ENCODE measurements around the gene ASTL.
"Not testable (repeated sequence)": the region's sequence is repeated elsewhere in the genome, so short reads cannot be mapped to it uniquely, and the experiment has no call there.

The ASTL gene

DNA sequence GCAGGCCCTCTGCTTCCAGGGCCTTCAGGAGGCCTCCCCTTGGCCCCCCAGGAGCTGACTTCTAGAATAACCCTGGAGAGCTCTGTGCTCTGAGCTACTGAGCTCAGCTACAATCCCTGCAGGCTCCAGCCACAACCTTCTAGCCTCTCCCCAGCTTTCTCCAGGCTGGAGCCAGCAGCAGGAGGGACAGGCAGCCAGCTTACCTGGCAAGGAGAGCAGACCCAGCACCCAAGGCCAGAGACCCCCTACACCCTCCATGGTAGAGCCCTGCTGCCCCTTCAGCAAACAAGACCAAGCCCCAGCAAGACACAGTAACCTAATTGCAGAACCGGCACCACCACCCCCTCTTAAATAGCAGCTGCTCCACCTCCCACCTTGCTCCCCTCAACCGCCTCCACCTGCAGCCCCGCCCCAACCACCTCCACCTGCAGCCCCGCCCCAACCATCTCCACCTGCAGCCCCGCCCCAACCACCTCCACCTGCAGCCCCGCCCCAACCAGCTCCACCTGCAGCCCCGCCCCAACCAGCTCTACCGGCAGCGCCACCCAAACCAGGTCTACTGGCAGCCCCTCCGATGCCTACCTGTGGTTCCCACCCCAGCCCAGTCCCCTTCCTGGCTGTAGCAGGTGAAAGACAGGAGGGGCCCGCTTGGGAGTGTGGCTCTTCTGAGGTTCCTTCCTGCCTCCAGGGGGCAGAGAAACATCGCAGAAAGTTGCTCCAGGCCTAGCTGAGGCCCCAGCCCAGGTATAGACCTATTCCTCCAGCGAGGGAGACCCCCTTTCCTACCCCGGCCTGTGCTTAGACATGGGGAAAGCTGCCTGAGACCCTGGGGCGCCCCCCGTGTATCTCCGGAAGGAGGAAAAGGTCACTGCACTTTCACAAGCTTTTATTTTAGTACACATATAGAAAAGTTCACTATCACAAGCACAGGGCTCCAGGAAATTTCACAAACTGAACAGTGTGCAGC, at the start of gene ASTL:
ASTL (minus strand) TSS at position 324 of the 967 bp plus-strand sequence; CDS start at position 258, 66 bp downstream.
- in situ Hi-C loops (cut with MboI; ENCODE audit: low sequenced_read_pairs), result no loop called here

- in situ Hi-C loops (cut with MboI; ENCODE audit: low sequenced_read_pairs), result no loop called here
These were observed 48.3 kb upstream of the ASTL start for GRCh38 chr2:96186562-96186961.

DNA sequence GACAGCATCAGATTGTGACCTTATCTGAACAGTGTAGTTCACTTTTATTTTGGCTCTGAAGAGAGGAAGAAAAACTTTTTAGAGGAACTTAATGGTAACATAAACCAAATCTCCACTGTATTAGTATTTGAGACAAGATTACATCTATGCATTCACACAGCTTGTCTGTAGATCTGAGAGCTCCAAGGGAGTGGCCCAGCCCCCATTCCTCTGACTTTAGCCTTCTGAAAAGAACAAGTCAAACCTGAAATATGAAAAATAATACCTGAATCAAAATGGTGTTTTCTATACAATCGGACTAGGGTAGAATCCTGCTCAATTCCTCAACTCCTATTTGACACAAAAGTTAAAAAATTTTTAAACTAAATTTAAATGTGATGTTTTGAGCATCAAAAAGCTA, 47.2 kb upstream of the ASTL start:
- in situ Hi-C loops (cut with MboI; ENCODE audit: low sequenced_read_pairs), result no loop called here

DNA sequence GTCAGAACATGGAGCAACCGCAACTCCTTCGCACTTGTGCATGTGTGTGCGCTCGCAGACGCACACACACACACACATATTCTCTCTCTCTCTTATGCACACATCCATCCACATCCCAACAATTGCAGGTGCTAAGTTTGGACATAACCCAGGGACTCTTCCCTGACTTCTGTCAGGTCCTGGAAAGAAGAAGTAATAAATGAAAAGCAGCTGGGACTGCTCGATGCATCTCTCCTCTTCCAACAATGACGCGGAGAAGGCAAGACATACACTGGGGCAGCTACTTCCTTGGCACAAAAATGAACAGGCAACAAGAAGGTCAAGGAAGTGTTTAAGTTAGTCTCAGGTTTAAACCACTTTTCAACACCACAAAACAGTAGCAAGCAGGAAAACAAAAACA, 46.7 kb upstream of the ASTL start:
- in situ Hi-C loops (cut with MboI; ENCODE audit: low sequenced_read_pairs), result no loop called here

- in situ Hi-C loops (cut with MboI; ENCODE audit: low sequenced_read_pairs), result no loop called here
These were observed 45.9 kb upstream of the ASTL start for GRCh38 chr2:96184188-96184587.

DNA sequence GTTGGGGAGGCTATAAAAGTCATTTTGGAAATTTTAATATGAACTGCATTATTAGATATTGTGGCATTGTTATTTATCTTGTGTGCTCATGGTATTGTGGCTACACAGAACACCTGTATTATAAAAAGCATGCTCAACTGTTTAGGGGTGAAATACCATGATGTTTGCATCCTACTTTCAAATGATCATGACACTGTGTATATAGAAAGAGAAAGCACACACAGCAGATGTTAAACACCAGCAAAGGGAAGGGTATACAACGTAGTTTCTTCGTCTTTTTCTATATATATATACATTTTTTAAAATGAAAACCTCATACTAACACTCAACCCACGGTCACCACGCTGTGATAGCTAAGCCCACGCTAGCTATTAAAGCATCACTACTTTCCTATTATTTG, 43.2 kb upstream of the ASTL start:
- in situ Hi-C loops (cut with MboI; ENCODE audit: low sequenced_read_pairs), result no loop called here

GRCh38 chr2:96180521-96180920, 42.2 kb upstream of the ASTL start:
- in situ Hi-C loops (cut with MboI; ENCODE audit: low sequenced_read_pairs), result no loop called here

GRCh38 chr2:96180002-96180401, 41.7 kb upstream of the ASTL start:
- in situ Hi-C loops (cut with MboI; ENCODE audit: low sequenced_read_pairs), result no loop called here

GRCh38 chr2:96176661-96177060, 38.4 kb upstream of the ASTL start:
- in situ Hi-C loops (cut with MboI; ENCODE audit: low sequenced_read_pairs), result no loop called here

GRCh38 chr2:96175951-96176350, 37.6 kb upstream of the ASTL start:
- in situ Hi-C loops (cut with MboI; ENCODE audit: low sequenced_read_pairs), result no loop called here

DNA sequence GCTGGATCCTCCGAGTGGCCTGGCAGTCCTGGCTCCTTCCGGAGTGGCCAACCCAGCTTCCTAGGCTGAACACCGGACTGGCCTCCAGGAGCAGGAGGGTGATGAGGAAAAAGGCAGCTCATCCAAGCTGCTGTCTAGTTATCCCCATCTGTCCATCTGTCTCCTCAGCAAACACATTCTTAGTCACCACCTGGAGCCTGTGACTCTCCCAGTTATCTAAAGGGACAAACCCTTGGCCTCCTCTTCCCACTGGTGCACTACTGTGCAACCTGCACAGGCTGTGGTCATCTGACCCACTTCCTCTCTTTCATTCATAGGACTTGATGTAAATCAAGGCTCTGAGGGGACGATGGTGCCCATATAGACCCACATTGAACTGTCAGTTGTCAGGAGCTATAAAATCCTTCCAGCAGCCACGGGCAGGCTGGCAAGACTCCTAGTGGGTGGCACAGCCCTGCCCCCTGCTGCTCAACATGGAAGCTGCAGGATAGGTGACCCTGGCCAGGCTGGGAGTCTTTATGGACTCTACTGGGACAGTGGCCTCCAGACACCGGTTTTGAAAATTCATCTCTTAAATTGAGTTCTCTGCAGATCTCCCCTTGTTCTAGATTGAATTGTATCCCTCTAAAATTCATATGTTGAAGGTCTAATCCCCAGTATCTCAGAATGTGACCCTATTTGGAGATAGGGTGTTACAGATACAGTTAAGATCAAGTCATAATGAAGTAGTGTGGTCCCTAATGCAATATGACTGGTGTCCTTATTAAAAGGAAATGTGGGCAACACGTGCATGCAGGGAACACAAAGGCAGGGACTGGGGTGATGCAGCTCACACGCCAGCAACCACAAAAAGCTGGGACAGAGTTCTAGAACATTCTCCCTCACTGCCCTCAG, 36.2 kb upstream of the ASTL start:
- in situ Hi-C loops (cut with MboI; ENCODE audit: low sequenced_read_pairs), result no loop called here

DNA sequence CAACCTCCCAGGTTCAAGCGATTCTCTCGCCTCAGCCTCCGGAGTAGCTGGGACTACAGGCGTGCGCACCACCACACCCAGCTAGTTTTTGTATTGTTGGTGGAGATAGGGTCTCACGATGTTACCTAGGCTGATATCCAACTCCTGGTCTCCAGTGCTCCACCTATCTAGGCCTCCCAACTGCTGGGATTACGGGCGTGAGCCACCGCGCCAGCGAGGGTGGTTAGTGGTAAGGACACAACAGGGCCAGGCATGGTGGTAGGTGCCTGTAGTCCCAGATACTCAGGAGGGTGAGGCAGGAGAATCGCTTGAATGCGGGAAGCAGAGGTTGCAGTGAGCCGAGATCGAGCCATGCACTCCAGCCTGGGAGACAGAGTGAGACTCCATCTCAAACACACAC, 33.5 kb upstream of the ASTL start:
- in situ Hi-C loops (cut with MboI; ENCODE audit: low sequenced_read_pairs), result no loop called here

DNA sequence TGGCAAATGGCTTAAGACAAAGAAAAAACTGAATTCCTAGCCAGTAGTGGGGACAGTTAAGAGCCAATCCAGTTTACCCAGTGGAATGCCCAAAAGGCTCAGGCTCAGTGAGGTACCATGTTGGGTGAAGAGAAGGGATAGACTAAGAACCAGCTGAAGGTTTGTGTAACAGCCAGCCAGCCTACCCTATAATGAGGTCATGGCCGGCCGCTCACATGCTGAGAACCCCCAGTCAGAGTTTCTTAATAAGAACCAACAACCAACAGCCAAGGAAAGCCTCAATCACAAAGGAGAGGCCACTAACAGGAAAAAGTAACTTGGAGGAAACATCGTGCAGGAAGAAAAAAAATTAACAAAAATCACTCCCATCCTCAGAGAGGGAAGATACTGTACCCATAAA, 32.3 kb upstream of the ASTL start:
- in situ Hi-C loops (cut with MboI; ENCODE audit: low sequenced_read_pairs), result no loop called here

DNA sequence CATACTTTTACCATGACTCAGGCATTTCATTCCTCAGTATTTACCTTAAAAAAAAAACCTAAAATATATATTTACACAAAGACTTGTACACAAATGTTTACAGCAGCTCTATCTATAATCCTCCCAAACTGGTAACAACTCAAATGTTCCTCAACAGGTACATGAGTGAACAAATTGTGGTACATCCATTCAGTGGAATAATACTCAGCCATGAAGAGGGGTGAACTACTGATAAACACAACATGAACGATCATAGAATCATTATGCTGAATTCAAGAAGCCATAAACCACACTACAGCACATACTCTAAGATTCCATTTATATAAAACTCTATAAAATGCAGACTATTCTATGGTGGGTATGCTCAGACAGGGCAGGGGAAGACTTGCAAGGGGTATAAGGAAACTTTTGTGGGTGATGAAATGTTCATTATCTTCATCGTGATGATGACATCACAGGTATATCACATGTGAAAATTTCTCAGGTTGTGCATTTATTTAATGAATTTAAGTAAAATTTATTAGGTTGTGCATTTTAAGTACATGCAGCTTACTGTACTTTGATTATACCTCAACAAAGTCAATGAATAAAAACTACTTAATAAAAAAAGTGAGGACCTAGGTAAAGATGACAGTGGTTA, 31.7 kb upstream of the ASTL start:
- in situ Hi-C loops (cut with MboI; ENCODE audit: low sequenced_read_pairs), result no loop called here

GRCh38 chr2:96167407-96168013, 29.2 kb upstream of the ASTL start:
- in situ Hi-C loops (cut with MboI; ENCODE audit: low sequenced_read_pairs), result no loop called here

- in situ Hi-C loops (cut with MboI; ENCODE audit: low sequenced_read_pairs), result no loop called here
These were observed 26.3 kb upstream of the ASTL start for GRCh38 chr2:96164459-96165184.

DNA sequence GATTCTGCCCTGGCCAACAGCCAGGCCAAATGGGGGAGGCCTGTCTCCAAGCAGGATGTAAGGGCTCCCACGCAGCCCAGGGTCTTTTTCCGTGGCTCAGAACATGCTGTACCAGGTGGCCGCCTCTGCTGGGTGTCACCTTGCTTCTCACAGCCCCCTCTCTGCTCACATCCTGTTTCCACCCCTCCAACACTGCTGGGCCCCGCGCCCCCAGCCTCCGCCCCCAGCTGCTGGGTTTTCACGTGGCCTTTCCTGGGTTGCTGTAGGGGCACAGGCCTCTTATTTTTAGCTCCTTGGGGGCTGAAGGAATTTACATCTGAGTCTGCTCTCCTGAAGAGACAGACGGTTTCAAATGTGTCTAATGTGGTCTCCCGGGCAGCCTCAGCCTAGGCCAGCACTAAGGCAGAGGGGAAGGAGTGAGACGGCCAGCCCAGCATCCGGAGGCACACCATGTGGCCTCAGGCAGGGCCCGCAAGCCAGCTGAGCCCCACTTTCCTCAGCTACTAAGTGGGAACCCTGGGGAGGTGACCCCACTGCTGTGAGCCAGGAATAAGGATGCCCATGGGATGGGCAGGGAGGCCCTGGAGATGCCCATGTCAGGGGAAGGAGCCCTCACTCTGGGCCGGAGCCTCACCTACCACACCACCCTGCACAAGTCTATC, 25.6 kb upstream of the ASTL start:
- in situ Hi-C loops (cut with MboI; ENCODE audit: low sequenced_read_pairs), result no loop called here

DNA sequence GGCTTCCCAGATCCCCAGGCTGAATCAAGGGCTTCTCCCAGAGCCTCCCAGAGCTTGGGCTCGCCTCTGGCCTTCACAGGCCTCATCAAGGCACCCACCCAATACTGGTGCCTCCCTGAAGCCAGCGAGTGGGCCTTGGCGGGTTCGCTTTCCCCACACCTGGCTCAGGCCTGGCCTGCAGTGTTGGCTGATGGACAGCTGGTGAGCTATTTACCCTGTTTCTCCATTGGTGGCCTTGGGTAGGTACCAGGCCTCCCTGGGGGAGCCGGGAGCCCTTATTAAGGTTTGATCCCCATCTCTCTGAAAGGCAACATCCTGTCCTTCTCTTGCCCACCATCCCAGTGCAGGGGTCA, 25.1 kb upstream of the ASTL start:
- in situ Hi-C loops (cut with MboI; ENCODE audit: low sequenced_read_pairs), result no loop called here

- in situ Hi-C loops (cut with MboI; ENCODE audit: low sequenced_read_pairs), result no loop called here
These were observed 23.6 kb upstream of the ASTL start for GRCh38 chr2:96161898-96162297.

- in situ Hi-C loops (cut with MboI; ENCODE audit: low sequenced_read_pairs), result not testable (repeated sequence)
These were observed 22.1 kb upstream of the ASTL start for GRCh38 chr2:96160366-96160765.

Data from HL-60/S4 (cell line).